Prostate gland (tissue), 2 donors: ENCODE results near the gene TMPRSS6. TPM values are rescaled to one million over a fixed set of nuclear protein-coding genes. Genes with fewer than 3 reads are reported as not detected.

Experiments
- DNase-seq: peaks from one replicate; pipeline ENCODE4 v3.0.0-alpha.2; 2019; ENCODE audit warnings: low spot score
- H3K27ac ChIP-seq, 2 donors: fragments of 200-600 bp; sonication (generic); 2 replicates each; pipeline ENCODE4 v1.5.1; 2017 to 2019
- H3K27me3 ChIP-seq: fragments of 200-600 bp; sonication (generic); replicated peaks from 2 replicates; pipeline ENCODE4 v1.5.1; 2019; ENCODE audit not compliant: insufficient read depth
- H3K36me3 ChIP-seq, 2 donors: fragments of 200-600 bp; sonication (generic); 1 replicate in 1 of 2; 2 replicates in 1 of 2; pipeline versions ENCODE4 v1.5.1 to v1.8.1; 2017 to 2019
- H3K4me1 ChIP-seq: fragments of 200-600 bp; sonication (generic); replicated peaks from 2 replicates; pipeline ENCODE4 v1.5.1; 2019
- H3K4me3 ChIP-seq, 2 donors: fragments of 200-600 bp; sonication (generic); 2 replicates each; pipeline ENCODE4 v1.5.1; 2017 to 2019
- H3K9me3 ChIP-seq: fragments of 200-600 bp; sonication (generic); 2 replicates; pipeline ENCODE4 v1.5.1; 2017
- POLR2A ChIP-seq: fragments of 450-650 bp; IDR thresholded peaks from one replicate; pipeline ENCODE4 v1.6.1; 2016; ENCODE audit warnings: antibody characterized with exemption, mild to moderate bottlenecking
- POLR2AphosphoS5 ChIP-seq: sonication (generic); formaldehyde crosslinking; IDR thresholded peaks from one replicate; pipeline ENCODE4 v1.6.1; 2017; ENCODE audit warnings: antibody characterized with exemption
- WGBS: methylation state at CpG from one replicate; pipeline ENCODE4 v1.1.5; 2018; 5-methylcytosine and 5-hydroxymethylcytosine counted together
- intact Hi-C: fragments of 100-400 bp; cut with DNase I; formaldehyde crosslinking; loops from one replicate; pipeline ENCODE4 v1.14.2; 2022
- total RNA-seq, 2 donors: library from RNA; depleted of rRNA; stranded (reverse); fragments of >200 nt; gene quantifications; one replicate each; pipeline ENCODE4 v1.1.0, GENCODE V29; 2016
- TF ChIP-seq, protein P1 (sequence below), 4 experiments: fragments of 200-600 bp in 2 of 4; fragments of 450-650 bp in 2 of 4; sonication (generic) in 2 of 4; IDR thresholded peaks; 1 replicate in 3 of 4; 2 replicates in 1 of 4; pipeline ENCODE4 v1.5.1; 2016 to 2019; ENCODE audit warnings: antibody characterized with exemption in 4 of 4, mild to moderate bottlenecking in 2 of 4, moderate library complexity in 2 of 4

Gene TMPRSS6
- total RNA-seq, 2 donors from 2014 or later: 0.45 TPM; not detected in 1

DNA sequence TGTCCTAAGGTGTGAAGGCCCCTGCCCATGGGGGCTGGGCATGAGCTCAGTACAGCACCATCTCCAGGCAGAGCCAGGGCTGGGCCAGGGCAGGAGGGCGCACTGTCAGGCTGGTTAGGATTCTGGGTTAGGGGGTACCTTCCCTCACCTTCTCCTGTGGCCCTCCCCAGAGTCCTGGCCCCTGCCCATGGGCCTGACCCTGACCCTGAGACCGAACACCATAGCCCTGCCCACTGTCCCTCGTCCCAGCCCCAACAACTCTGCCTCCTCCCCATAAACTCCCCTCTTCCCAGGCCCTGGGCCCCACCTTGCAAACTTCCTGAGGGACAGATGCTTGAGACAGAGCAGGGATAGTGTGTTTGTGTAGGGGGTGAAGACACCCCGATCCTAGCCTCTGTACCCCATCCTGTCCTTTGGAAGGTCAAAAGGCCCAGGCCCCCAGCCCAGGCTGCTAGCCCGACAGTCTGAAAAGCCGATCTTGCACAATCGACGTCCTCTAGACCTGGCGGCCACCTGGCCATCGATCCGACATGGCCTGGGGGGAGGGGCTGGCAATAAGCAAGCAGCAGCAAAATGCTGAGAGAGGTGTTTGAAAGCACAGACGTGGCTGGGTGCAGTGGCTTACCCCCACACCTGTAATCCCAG, 2.7 kb upstream of the TMPRSS6 start:
- no peaks in the 10 kb centered on the region for H3K9me3 ChIP-seq
- no peaks in the 10 kb centered on the region for H3K36me3 ChIP-seq
- WGBS: 71% methylated on average over 12 of the region's 12 CpGs
- no peak overlapping the region for H3K27ac ChIP-seq
- no peaks in the 10 kb centered on the region for H3K27me3 ChIP-seq
- TF ChIP-seq POLR2AphosphoS5 (no peak), POLR2A (no peak)
- TF ChIP-seq, protein P1, sequence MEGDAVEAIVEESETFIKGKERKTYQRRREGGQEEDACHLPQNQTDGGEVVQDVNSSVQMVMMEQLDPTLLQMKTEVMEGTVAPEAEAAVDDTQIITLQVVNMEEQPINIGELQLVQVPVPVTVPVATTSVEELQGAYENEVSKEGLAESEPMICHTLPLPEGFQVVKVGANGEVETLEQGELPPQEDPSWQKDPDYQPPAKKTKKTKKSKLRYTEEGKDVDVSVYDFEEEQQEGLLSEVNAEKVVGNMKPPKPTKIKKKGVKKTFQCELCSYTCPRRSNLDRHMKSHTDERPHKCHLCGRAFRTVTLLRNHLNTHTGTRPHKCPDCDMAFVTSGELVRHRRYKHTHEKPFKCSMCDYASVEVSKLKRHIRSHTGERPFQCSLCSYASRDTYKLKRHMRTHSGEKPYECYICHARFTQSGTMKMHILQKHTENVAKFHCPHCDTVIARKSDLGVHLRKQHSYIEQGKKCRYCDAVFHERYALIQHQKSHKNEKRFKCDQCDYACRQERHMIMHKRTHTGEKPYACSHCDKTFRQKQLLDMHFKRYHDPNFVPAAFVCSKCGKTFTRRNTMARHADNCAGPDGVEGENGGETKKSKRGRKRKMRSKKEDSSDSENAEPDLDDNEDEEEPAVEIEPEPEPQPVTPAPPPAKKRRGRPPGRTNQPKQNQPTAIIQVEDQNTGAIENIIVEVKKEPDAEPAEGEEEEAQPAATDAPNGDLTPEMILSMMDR (IDR thresholded peaks at IDR 0.05): no peak
- no peak overlapping the region for H3K4me3 ChIP-seq
- no peaks in the 10 kb centered on the region for H3K4me1 ChIP-seq
- intact Hi-C loops: no loop called here
- DNase-seq: no peak

DNA sequence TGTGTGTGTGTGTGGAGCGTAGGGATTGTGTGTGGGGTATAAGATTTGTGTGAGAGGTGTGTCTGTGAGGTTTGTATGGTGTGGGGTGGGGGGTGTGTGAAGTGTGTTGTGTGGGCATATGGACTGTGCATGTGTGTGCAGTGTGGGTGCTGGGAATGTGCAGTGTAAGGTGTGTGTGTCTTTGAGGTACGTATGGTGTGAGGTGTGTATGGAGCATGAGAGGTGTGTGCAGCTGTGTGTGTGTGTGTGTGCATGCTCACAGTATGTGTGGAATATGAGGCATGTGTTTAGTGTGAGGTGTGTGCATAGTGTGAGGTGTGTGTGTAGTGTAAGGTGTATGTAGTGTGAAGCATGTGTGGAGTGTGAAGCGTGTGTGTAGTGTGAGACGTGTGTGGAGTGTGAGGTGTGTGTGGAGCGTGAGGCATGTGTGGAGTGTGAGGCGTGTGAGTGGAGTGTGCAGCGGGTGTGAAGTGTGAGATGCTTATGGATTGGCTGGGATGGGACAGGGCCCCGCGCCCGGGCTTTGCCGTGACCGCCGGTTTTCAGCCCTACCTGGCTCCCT, 1.7 kb upstream of the TMPRSS6 start:
- no peaks in the 10 kb centered on the region for H3K36me3 ChIP-seq
- DNase-seq: no peak
- intact Hi-C loops: no loop called here
- no peaks in the 10 kb centered on the region for H3K9me3 ChIP-seq
- no peak overlapping the region for H3K27ac ChIP-seq
- TF ChIP-seq, protein P1 (IDR thresholded peaks at IDR 0.05): no peak
- TF ChIP-seq POLR2A (no peak), POLR2AphosphoS5 (no peak)
- WGBS: 88% methylated on average over 13 of the region's 13 CpGs
- no peaks in the 10 kb centered on the region for H3K4me1 ChIP-seq
- no peaks in the 10 kb centered on the region for H3K27me3 ChIP-seq
- H3K4me3 ChIP-seq: no peak overlapping the region

DNA sequence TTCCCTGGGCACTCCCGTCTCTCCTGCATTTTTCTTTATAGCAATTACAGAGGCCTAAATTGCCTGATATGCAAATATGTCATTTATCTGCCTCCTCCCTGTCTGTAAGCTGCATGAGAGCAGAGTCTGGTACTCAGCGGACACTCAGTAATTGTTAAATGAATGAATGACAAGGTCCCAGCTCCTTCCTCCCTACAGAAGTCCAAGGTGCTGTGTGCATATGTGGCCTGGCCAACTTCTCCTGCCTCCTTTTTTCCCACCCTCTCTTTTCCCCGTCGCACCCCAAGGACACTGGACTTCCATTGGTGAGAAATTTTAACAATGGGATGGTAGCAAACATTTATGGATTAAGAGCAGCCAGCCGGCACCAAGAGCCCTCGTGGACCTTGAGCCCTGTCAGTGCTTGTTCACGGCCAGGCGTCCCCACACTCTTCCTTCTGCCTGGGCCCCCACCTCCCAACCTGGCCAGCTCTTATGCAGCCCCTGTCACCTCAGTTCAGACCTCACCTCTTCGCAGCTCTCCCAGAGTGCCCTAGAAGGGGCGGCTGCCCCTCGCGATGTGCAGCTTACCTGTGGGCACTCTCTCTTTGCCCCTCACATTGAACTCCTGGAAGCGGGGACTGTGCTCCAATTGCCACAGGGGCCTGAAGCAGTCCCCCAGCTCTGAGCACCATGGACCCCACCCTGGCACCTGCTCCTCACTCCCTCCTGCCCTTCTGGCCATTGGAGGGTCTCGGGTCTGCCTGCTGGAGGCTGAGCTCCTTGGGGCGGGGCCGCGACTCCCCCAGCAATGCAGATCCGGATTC, 1.5 kb downstream of the TMPRSS6 start:
- Histone ChIP-seq H3K4me1 (no peaks in the 10 kb centered on the region), H3K27me3 (no peaks in the 10 kb centered on the region), H3K4me3 (no peak overlapping the region), H3K9me3 (no peaks in the 10 kb centered on the region), H3K27ac (no peak overlapping the region), H3K36me3 (no peaks in the 10 kb centered on the region)
- TF ChIP-seq POLR2AphosphoS5 (no peak), POLR2A (no peak)
- TF ChIP-seq, protein P1 (IDR thresholded peaks at IDR 0.05): no peak
- no peak for DNase-seq
- intact Hi-C loops: no loop called here
- WGBS: 90% methylated on average over 18 of the region's 18 CpGs

DNA sequence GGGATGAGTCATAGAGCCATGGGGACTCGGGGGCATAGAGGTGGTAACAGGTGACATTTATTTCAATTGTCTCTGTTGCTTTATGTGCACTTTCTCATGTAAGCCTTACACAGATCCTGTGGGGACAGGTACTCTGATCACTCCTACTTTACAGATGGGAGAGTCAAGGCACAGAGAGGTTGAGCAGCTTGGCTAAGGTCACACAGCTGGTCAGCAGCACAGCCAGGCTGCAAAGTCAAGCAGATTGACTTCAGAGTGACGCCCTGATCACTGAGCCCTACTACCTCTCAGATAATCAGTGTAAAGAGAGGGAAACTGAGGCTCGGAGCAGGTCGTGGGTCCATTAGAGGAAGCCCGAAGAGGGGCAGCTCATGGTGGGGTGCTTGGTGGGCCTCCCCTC, 3.5 kb downstream of the TMPRSS6 start:
- H3K36me3 ChIP-seq: no peaks in the 10 kb centered on the region
- H3K4me3 ChIP-seq: no peak overlapping the region
- intact Hi-C loops: no loop called here
- no peaks in the 10 kb centered on the region for H3K4me1 ChIP-seq
- DNase-seq: no peak
- 98% methylated on average over 5 of the region's 5 CpGs for WGBS
- TF ChIP-seq POLR2A (no peak), POLR2AphosphoS5 (no peak)
- TF ChIP-seq, protein P1 (IDR thresholded peaks at IDR 0.05): no peak
- no peak overlapping the region for H3K27ac ChIP-seq
- no peaks in the 10 kb centered on the region for H3K27me3 ChIP-seq
- H3K9me3 ChIP-seq: no peaks in the 10 kb centered on the region
